ENCODE data around the gene SPINK13.

DNA sequence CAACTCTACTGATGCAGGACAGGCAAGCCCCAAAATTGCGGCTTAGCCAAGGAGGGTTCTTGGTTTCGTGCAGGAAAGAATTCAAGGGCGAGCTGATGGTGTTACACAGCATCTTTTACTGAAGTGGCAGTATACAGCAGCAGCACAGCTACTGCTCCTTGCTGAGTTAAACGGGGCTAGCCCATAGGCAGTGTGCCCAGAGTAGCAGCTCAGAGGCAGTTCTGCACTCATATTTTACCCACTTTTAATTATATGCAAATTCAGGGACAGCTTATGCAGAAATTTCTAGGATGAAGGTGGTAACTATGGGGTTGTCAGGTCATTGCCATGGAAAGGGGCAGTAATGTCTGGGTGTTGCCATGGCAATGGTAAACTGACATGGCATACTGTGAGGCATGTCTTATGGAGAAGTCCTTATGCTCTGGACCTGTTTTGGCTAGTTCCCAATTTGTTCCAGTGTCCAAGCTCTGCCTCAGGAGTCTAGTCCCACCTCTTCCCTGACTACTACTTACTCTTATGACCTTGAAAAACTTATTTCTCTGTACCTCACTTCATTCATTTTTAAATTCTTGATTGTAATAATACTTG lies 64.8 kb downstream of the SPINK13 start:
- TF ChIP-seq, protein P1, sequence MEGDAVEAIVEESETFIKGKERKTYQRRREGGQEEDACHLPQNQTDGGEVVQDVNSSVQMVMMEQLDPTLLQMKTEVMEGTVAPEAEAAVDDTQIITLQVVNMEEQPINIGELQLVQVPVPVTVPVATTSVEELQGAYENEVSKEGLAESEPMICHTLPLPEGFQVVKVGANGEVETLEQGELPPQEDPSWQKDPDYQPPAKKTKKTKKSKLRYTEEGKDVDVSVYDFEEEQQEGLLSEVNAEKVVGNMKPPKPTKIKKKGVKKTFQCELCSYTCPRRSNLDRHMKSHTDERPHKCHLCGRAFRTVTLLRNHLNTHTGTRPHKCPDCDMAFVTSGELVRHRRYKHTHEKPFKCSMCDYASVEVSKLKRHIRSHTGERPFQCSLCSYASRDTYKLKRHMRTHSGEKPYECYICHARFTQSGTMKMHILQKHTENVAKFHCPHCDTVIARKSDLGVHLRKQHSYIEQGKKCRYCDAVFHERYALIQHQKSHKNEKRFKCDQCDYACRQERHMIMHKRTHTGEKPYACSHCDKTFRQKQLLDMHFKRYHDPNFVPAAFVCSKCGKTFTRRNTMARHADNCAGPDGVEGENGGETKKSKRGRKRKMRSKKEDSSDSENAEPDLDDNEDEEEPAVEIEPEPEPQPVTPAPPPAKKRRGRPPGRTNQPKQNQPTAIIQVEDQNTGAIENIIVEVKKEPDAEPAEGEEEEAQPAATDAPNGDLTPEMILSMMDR (IDR thresholded peaks at IDR 0.05; ENCODE audit: low read length), result no peak
- TF ChIP-seq EZH2 (IDR thresholded peaks at IDR 0.05; ENCODE audit: borderline replicate concordance, low read length), result no peak

All from OCI-LY1 (cell line).